Lower leg skin (tissue), 3 donors: ENCODE measurements around the gene NRN1L.

Experiments
- POLR2A ChIP-seq, 2 donors: fragments of 450-650 bp; IDR thresholded peaks; one replicate each; pipeline ENCODE4 v1.6.1; 2016 to 2017; ENCODE audit warnings: antibody characterized with exemption in 2 of 2, mild to moderate bottlenecking in 1 of 2, moderate library complexity in 1 of 2
- TF ChIP-seq, protein P1 (sequence below), 3 donors: fragments of 450-650 bp; IDR thresholded peaks; one replicate each; pipeline ENCODE4 v1.5.1; 2016; ENCODE audit warnings: antibody characterized with exemption in 3 of 3, mild to moderate bottlenecking in 3 of 3, moderate library complexity in 2 of 3

DNA sequence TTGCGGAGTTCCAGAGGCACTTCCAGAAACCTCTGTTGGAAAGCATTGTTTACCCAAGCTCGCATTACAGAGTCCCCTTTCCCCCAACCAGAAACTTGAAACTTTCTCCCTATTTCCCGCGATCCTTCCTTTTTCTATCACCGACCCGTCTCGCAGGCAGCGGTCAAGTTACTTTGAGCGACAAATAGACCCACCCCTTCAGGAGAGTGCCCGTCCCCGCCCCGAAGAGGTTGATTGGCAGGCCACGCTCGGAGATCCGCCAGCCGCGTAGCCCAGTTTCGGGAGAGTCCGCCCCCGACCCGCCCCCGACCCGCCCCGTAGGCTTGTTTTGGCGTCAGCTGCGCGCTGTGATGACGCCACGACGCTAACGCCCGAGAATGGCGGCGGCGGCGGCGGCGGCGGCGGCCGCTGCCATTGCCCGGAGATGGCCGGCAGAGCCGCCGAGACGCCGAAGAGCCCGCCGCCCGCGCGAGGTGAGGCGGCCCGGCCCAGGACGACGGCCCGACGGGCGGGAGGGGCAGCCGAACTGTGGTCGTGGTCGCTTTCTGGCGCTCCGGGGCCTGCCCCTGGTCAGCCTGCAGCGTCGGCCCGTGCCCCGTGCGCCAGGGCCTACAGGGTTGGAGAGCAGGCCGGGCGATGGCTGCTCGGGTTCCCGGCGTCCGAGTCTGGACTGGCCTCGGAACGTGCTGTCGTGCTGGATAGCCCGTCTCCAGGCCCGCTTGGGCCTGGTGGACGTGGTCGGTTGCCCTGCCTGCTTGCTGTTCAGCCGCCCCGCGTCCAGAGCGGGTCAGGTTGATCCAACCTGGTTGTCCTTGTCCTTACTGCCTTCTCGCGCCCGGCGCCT lies 8.4 kb downstream of the NRN1L start, which contains the start of gene PSKH1:
- TF ChIP-seq, protein P1, sequence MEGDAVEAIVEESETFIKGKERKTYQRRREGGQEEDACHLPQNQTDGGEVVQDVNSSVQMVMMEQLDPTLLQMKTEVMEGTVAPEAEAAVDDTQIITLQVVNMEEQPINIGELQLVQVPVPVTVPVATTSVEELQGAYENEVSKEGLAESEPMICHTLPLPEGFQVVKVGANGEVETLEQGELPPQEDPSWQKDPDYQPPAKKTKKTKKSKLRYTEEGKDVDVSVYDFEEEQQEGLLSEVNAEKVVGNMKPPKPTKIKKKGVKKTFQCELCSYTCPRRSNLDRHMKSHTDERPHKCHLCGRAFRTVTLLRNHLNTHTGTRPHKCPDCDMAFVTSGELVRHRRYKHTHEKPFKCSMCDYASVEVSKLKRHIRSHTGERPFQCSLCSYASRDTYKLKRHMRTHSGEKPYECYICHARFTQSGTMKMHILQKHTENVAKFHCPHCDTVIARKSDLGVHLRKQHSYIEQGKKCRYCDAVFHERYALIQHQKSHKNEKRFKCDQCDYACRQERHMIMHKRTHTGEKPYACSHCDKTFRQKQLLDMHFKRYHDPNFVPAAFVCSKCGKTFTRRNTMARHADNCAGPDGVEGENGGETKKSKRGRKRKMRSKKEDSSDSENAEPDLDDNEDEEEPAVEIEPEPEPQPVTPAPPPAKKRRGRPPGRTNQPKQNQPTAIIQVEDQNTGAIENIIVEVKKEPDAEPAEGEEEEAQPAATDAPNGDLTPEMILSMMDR (IDR thresholded peaks at IDR 0.05) = no peak
- peak in 1 of 2 donors; percentile 63 for TF ChIP-seq POLR2A (IDR thresholded peaks at IDR 0.05)
